Renal cortex interstitium (tissue), 15 donors: ENCODE measurements around the gene KDM2A. TPM values are rescaled to one million over a fixed set of nuclear protein-coding genes. Genes with fewer than 3 reads are reported as not detected.
A peak's percentile ranks its signal among the peaks of the same experiment; 100 is the strongest.

Experiments used
- DNase-seq, 11 donors: peaks; one replicate each; pipeline ENCODE4 v3.0.0-alpha.2; 2013; ENCODE audit warnings: low read depth in 9 of 11, low spot score in 4 of 11; ENCODE audit errors: extremely low read depth in 1 of 11
- long read RNA-seq, 16 experiments: transcript quantifications; one replicate each; lab custom pipeline, GENCODE V29; 2026
- polyA plus RNA-seq, 3 donors: library from polyadenylated mRNA; unstranded; fragments of 120-200 nt; gene quantifications; one replicate each; pipeline ENCODE4 v1.2.1, GENCODE V29; 2013; ENCODE audit not compliant: insufficient read length in 3 of 3

KDM2A gene
- 10 to 100 TPM; 75.7 to 86.2 (median 76.9) TPM for polyA plus RNA-seq
- long read RNA-seq, donor 1, full-length matches to known transcripts = 6 of 6 reads
- long read RNA-seq, donor 1, partial matches to known transcripts = 0 of 6 reads
- long read RNA-seq, donor 1, other reads (novel, unspliced or antisense) = 0 of 6 reads
- long read RNA-seq, donor 2, full-length matches to known transcripts = 6 of 13 reads
- long read RNA-seq, donor 2, partial matches to known transcripts = 7 of 13 reads
- long read RNA-seq, donor 2, other reads (novel, unspliced or antisense) = 0 of 13 reads
- long read RNA-seq, donor 3, full-length matches to known transcripts = 11 of 25 reads
- long read RNA-seq, donor 3, partial matches to known transcripts = 14 of 25 reads
- long read RNA-seq, donor 3, other reads (novel, unspliced or antisense) = 0 of 25 reads
- long read RNA-seq, donor 4, full-length matches to known transcripts = 3 of 30 reads
- long read RNA-seq, donor 4, partial matches to known transcripts = 27 of 30 reads
- long read RNA-seq, donor 4, other reads (novel, unspliced or antisense) = 0 of 30 reads
- long read RNA-seq, donor 5 = 0 reads
- long read RNA-seq, donor 6, full-length matches to known transcripts = 6 of 17 reads
- long read RNA-seq, donor 6, partial matches to known transcripts = 11 of 17 reads
- long read RNA-seq, donor 6, other reads (novel, unspliced or antisense) = 0 of 17 reads
- long read RNA-seq, donor 7, full-length matches to known transcripts = 7 of 19 reads
- long read RNA-seq, donor 7, partial matches to known transcripts = 12 of 19 reads
- long read RNA-seq, donor 7, other reads (novel, unspliced or antisense) = 0 of 19 reads
- long read RNA-seq, donor 8, full-length matches to known transcripts = 5 of 36 reads
- long read RNA-seq, donor 8, partial matches to known transcripts = 31 of 36 reads
- long read RNA-seq, donor 8, other reads (novel, unspliced or antisense) = 0 of 36 reads
- long read RNA-seq, donor 9, partial matches to known transcripts = 20 of 21 reads
- long read RNA-seq, donor 9, other reads (novel, unspliced or antisense) = 0 of 21 reads
- long read RNA-seq, donor 10, full-length matches to known transcripts = 3 of 13 reads
- long read RNA-seq, donor 10, partial matches to known transcripts = 10 of 13 reads
- long read RNA-seq, donor 10, other reads (novel, unspliced or antisense) = 0 of 13 reads
- long read RNA-seq, donor 11, partial matches to known transcripts = 42 of 43 reads
- long read RNA-seq, donor 11, other reads (novel, unspliced or antisense) = 0 of 43 reads
- long read RNA-seq, donor 12, full-length matches to known transcripts = 4 of 4 reads
- long read RNA-seq, donor 12, partial matches to known transcripts = 0 of 4 reads
- long read RNA-seq, donor 12, other reads (novel, unspliced or antisense) = 0 of 4 reads
- long read RNA-seq, donor 13 = 0 reads
- long read RNA-seq, donor 14, full-length matches to known transcripts = 3 of 16 reads
- long read RNA-seq, donor 14, partial matches to known transcripts = 13 of 16 reads
- long read RNA-seq, donor 14, other reads (novel, unspliced or antisense) = 0 of 16 reads
- long read RNA-seq, donor 15, partial matches to known transcripts = 11 of 12 reads
- long read RNA-seq, donor 15, other reads (novel, unspliced or antisense) = 0 of 12 reads
- long read RNA-seq, donor 16, full-length matches to known transcripts = 17 of 159 reads
- long read RNA-seq, donor 16, partial matches to known transcripts = 142 of 159 reads
- long read RNA-seq, donor 16, other reads (novel, unspliced or antisense) = 0 of 159 reads

DNA sequence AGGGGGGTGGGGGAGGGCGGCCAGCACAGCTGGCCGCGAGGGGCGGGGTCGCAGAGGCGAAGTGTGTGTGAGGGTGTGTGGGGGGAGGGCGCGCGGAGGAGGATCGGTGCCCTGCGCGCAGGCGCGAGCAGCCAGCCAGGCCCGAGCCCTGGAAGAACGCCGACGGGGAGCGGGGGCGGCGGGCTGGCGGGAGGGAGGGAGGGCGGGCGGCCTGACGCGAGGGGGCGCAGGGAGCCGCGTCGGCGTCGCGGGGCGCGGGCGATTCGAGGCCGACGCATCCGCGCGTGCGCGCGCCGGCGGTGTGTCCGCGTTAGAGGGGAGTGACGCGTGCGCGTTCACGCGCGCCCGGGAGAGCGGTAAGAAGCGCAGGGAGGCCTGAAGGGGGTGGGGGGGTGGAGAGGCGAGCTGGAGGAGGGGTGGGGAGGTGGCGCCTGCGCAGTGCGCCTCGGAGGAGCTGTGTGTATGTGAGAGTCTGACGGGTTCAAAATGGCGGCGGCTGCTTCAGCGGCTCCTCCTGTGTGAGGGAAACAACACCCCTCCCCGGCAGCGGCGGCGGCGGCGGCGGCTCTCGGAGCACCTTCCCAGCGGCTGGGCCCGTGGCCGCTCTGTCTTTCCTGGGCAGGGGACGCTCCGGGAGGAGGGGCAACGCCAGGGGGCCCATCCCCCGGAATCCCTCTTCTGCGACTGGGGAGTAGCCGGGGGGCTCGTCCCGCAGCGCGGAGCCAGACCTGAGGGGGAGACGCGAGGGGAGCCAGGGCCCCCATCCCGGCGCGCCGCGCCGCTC, at the start of gene KDM2A:
TSS of gene KDM2A (plus strand) at position 463 of the 784 bp plus-strand sequence. CDS start 2,054 bp downstream, outside the sequence.
- DNase-seq = peak; percentile 96 to 100 (median 99)

DNA sequence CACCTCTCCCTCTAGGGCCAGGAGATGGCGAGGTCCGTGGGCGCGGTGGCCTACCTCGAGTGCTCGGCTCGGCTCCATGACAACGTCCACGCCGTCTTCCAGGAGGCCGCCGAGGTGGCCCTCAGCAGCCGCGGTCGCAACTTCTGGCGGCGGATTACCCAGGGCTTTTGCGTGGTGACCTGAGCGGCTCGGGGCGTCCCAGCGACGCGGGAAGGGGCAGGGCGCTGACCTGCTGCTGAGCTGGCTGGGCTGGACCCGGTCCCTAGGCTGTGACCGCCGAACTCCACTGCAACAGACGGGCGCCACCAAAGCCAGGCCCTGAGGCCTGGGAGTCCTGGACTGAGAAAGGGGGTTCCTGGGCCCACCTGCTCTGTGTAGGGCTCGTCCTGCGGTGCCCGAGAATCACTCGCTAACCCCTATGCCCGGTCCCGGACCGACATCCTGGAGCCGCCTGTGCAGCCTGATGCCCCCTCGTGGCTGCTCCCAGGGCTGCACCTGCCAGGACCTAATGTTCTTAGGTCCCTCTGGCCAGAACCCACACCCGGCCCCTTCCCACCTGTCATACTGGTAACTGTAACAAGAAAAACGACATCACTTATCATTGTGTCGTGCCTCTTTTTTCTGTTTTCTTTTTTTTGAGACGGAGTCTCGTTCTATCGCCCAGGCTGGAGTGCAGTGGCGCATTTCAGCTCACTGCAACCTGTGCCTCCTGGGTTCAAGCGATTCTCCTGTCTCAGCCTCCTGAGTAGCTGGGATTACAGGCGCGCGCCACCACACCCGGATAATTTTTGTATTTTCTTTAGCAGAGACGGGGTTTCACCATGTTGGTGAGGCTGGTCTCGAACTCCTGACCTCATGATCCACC, 47.4 kb upstream of the KDM2A start:
- DNase-seq = peak in 3 of 11 donors; percentile 54 to 65 (median 63)

DNA sequence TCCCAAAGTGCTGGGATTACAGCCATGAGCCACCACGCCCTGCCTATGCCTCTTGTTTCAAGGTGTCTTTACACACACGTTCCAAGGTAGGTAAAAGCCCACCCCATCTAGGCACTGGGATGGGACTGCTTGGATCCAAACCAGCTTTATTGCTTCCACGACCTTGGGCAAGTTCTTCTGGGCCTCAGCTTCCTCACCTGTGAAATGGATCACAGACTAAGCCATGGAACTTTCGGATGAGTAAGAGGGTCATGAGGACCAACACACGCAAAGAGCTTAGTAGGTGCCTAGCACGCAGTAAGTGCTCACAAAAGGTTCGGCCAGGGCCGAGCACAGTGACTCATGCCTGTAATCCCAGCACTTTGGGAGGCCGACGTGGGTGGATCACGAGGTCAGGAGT, 46.8 kb upstream of the KDM2A start:
- no peak for DNase-seq

DNA sequence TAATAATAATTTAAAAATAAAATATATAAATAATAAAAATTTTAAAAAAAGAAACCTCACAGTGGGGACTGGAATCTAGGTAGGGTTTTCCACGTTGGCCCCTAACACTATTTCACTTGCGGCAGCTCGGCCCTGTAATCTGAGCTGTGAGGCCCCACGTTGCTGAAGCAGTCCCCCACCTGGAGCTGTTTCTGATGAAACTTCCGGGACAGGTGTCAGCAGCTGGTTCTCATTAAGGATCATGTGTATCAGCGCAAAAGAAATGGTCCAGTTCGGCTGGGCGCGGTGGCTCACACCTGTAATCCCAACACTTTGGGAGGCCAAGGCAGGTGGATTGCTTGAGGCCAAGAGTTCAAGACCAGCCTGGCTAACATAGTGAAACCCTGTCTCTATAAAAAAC, 45.2 kb upstream of the KDM2A start:
- no peak for DNase-seq

DNA sequence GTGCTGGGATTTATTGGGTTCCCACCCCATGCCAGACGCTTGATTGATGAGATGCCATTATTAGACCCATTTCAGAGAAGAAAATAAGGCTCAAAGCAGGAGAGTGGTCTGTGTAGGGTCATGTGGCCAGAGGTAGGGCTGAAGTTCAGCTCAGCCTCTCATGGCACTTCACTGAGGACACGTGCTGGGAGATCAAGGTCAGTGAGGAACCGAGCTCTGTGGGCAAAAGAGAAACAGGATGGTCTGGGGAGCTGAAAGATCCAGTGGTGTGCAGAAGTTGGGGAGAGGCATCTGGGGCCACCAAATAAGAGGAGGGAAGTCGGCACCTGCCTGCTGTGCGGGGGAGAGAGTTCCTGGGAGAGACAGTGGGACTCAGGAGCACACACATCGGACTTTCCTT, 42.9 kb upstream of the KDM2A start:
- DNase-seq = no peak

DNA sequence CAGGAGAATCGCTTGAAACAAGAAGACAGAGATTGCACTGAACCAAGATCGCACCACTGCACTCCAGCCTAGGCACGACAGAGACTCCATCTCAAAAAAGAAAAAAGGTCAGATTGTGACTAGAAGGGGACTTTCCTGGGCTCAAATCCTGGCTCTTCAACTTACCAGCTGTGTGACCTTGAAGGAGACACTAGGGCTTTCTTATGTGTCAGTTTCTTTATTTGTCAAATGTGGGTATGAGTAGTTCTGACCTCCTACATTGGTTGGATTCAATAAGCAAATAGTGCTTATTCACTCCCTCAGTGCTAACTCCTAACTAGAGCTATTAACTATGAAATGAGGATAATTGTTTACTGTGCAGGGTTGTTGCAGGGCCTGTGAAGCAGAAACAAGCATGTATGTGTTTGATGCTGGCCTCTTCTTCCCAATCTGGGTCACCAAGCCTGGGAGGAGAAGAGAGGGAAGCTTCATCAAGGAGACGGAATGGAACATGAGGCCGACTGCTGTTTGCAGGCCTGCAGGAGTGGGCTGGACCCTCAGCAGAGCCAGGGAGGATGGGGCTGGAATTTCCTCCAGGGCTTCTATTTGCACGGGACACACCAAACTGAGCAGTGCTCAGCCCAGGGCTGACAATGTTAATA, 39.9 kb upstream of the KDM2A start:
- DNase-seq = no peak

DNA sequence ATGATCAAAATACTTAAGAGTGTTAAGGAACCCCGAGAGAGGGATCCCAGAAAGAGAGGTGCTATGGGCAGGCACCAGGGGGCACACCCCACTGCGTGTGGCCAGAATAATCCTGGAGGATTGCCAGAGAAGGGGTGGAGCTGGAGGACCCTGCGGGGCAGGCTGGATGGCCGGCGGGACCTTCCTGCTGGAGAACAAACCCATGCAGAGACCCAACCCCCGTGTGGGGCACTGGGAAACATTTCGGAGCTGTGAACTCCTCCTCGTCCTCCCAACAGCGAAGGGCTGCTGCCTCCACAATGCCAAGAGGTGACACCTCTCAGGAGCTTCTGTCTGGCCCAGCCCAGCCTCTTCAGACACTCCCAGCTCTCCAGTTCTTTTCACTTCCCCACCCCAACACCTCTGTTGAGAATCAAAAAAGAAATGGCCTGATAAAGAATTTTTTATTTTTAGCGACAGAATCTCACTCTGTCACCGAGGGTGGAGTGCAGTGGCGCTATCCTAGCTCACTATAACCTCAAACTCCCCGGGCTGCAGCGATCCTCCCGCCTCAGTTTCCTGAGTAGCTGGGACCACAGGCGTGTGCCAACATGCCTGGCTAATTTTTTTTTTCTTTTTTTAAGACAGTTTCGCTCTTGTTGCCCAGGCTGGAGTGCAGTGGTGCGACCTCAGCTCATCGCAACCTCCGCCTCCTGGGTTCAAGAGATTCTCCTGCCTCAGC, 36.8 kb upstream of the KDM2A start:
- peak in 1 of 11 donors; percentile 25 for DNase-seq

DNA sequence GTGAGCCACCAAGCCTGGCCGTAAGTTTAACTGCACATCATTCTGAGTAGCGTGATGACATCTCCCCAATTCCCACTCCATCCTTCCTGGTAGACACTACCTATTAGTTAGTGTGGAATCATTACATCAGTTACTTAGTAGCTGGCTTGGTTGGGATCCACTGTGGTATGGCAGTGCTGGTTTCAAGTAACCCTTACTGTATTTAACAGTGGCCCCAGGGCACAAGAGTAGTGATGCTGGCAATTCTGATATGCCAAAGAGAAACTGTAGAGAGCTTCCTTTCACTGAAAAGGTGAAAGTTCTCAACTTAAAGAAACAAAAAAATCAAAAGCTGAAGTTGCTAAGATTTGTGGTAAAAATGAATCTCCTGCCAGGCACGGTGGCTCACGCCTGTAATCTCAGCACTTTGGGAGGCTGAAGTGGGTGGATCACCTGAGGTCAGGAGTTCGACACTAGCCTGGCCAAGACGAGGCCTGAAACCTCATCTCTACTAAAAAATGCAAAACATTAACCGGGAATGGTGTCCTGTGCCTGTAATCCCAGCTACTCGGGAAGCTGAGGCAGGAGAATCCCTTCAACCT, 35.2 kb upstream of the KDM2A start:
- no peak for DNase-seq

DNA sequence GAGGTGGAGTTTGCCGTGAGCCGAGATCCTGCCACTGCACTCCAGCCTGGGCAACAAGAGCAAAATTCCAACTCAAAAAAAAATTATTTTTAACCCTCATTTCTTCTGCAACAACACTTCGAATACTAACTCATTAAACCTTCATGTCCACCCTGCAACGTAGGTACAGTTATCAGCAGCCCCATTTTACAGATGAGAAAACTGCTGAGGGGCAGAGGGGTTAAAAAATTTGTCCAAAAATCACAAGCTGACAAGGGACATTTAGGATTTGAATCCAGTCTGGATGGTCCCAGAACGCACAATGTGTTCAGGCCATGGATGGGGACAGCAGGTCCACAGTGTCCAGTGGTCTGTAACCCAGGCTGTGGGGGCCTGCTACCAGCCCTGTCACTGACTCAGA, 33.4 kb upstream of the KDM2A start:
- no peak for DNase-seq

DNA sequence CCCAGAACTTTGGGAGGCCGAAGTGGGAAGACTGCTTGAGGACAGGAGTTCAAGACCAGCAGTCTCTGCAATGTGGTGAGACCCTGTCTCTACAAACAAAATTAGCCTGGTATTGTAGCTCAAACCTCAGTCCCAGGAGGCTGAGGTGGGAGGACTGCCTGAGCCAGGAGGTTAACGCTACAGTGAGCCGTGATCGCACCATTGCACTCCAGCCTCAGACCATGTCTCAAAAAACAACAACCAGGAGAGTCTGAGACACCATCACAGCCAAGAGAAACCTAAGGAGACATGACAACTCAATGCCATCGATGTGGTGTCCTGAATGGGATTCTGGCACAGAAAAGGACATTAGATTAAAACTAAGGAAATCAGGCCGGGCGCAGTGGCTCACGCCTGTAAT, 28.3 kb upstream of the KDM2A start:
- no peak for DNase-seq

DNA sequence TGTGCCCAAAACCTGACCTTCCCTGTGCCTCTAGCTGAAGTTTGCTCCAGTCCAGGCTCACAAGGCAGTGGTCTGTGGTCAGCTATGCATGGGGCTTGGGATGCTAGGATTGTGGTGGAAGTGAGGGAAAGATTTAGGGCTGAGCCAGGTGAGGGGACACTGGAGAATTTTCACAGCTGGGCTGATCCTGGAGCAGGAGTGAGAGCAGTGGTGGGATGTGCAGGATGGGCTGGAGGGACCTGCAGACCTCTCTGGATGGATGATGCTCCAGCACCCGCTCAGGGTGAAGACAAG, 23.9 kb upstream of the KDM2A start:
- no peak for DNase-seq

DNA sequence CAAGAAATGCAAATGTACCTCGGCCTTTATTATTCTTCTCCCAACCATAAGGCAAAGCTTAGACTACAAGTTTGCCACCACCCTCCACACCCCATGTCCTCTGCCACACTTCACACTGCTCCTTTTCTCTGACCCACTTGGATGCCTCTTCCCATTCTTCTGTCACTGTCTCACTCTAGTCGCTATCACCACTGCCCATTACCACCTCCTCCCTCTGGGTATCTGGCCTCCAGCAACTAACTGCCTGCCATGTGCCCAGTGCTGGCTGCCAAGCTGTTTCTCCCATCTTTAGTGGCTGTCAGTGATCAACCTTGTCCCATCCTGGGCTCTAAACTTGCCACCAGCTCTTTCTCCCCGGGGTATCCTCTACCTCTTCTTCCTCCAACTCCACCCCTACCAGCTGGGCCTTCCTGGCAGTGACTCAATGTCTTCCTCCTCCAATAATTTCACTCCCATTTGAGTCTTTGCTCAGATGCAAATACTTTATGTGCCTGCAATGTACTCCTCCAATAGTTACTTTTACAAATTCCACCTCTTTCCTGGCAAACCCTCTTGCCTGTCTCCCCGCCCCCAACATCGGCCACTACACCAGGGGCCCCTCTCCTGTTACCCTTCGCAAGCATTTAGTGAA, 20.1 kb upstream of the KDM2A start:
- DNase-seq = no peak

DNA sequence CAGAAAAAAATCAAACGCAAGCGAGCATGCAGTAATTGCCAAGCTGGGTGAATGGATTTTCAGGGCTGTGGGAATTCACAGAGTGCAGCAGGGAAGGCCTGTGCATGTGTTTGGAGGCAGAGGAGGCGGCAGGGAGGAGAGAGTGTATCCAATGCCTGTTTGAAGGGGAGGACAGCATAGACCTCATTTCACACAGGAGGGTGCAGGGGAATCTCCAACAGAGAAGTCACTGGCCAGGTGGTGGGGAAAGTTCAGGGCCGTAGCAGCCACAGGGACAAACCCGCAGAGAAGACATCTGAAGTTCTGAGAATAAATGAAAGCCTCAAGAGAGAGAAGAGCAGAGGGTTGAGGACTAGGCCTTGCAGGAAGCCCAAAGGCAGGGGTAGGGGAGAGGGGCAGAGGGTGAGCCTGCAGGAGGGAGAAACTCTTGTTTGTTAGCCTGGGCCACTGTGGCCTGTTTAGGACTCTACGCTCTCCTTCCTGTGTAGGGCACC, 19.2 kb upstream of the KDM2A start:
- no peak for DNase-seq

DNA sequence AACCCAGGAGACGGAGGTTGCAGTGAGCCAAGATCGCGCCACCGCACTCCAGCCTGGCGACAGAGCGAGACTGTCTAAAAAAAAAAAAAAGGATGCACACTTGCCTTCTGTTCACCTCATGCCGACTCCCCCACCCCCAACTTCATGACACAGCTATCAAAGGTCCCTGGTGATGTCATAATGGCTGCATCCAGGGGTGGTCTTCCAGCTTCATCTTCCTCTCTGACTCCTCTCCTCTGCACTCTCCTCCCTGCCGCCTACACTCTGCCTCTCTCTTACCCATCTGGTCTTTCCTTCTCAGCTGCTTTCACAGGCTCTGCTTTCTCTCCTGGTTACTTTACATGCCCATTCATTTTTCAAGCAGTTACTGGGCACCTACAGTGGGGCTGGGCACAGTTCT, 16.4 kb upstream of the KDM2A start:
- DNase-seq = no peak

DNA sequence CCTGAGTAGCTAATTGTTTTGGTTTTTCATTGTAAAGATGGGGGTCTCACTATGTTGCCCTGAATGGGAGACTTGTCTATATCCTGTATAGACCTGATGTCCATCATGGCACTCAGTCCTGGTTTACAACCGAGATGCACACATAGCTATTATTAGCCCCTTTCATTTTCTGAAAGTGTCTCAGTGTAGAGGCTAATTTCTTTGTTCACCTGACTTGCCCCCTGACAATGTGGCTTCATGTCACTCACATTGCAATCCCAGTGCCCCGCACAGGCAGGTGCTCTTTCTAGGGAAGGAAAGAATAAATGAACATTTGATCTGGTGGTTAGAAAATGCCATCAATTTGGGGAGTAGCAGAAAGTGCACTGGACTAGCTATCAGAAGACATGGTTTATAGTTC, 13.1 kb upstream of the KDM2A start:
- no peak for DNase-seq
